Body of pancreas (tissue), 4 donors: Measurements from ENCODE around the gene AKAP1.

Experiments
- CTCF ChIP-seq, 7 experiments: fragments of 450-650 bp in 4 of 7; fragments of 200-600 bp in 3 of 7; sonication (generic) in 3 of 7; IDR thresholded peaks; one replicate each; pipeline ENCODE4 v1.5.1; 2016 to 2019; ENCODE audit warnings: antibody characterized with exemption in 7 of 7
- POLR2A ChIP-seq, 3 donors: fragments of 450-650 bp; IDR thresholded peaks; one replicate each; pipeline ENCODE4 v1.6.1; 2016; ENCODE audit warnings: antibody characterized with exemption in 3 of 3, mild to moderate bottlenecking in 2 of 3

GRCh38 chr17:57117798-57118197, 32.8 kb downstream of the AKAP1 start:
- TF ChIP-seq CTCF (IDR thresholded peaks at IDR 0.05) (no peak), POLR2A (IDR thresholded peaks at IDR 0.05) (no peak)
